PC-3 (cell line): ENCODE measurements around the gene FOXO3.

Source experiments
- CTCF ChIP-seq: fragments of 300-600 bp; sonication (generic); conservative IDR thresholded peaks from 2 replicates; pipeline ENCODE4 v1.5.1; 2017; ENCODE audit warnings: antibody characterized with exemption, low read depth, mild to moderate bottlenecking, low read length
- EZH2 ChIP-seq: fragments of 300-600 bp; sonication (generic); IDR thresholded peaks from one replicate; pipeline ENCODE4 v1.6.1; 2017; ENCODE audit warnings: antibody characterized with exemption, mild to moderate bottlenecking, low read length; ENCODE audit not compliant: unreplicated experiment

- no peak for TF ChIP-seq CTCF
- TF ChIP-seq EZH2: no peak
Measured at GRCh38 chr6:108619431-108620197, 58.9 kb downstream of the FOXO3 start.
